Endothelial cell of umbilical vein (primary cell): ENCODE results near the gene OR56B1. TPM values are rescaled to one million over a fixed set of nuclear protein-coding genes. Genes with fewer than 3 reads are reported as not detected.
"Not testable (repeated sequence)": the region's sequence is repeated elsewhere in the genome, so short reads cannot be mapped to it uniquely, and the experiment has no call there.

Experiments used
- BruUV-seq: library from RNA; stranded (reverse); fragments of 400-500 nt; replicated peaks from 2 replicates; lab custom pipeline; 2021; lab: Mats Ljungman, UMichigan
- CTCF ChIA-PET: fragments of 300-600, 350-600 bp; sonication (Branson Sonifier 250); formaldehyde crosslinking; loops from one replicate; lab custom pipeline; 2021; ENCODE audit warnings: antibody characterized with exemption, inconsistent platforms; lab: Charles Lee
- POLR2A ChIA-PET: fragments of 300-600, 350-600 bp; sonication (Branson Sonifier 250); formaldehyde crosslinking; loops from one replicate; lab custom pipeline; 2021; ENCODE audit warnings: antibody characterized with exemption, inconsistent platforms; lab: Charles Lee
- DNase-seq: peaks from one replicate; pipeline ENCODE4 v3.0.0-alpha.2; 2011; ENCODE audit warnings: low read depth, low spot score
- FAIRE-seq: peaks from 2 replicates; lab custom pipeline; 2011; peaks lifted over from hg19 to GRCh38; lab: Jason Lieb, UNC
- H2AFZ ChIP-seq: 2 replicates; pipeline ENCODE4 v1.6.0; 2012; ENCODE audit warnings: low read depth, low read length, control low read depth, inconsistent platforms
- H3K27ac ChIP-seq: 2 replicates; pipeline ENCODE4 v1.5.1; 2011; ENCODE audit warnings: low read depth, mild to moderate bottlenecking, control low read depth, low read length, moderate library complexity; ENCODE audit not compliant: insufficient read depth
- H3K27me3 ChIP-seq, 2 experiments: 2 replicates each; pipeline versions ENCODE4 v1.6.0 to v1.6.1; 2011; ENCODE audit warnings: low read length in 2 of 2, mixed read lengths in 1 of 2; ENCODE audit not compliant: control insufficient read depth in 2 of 2, insufficient read depth in 2 of 2
- H3K36me3 ChIP-seq, 2 experiments: 2 replicates in 1 of 2; 3 replicates in 1 of 2; pipeline ENCODE4 v1.5.1; 2011; ENCODE audit warnings: low read length in 2 of 2, mild to moderate bottlenecking in 1 of 2, moderate library complexity in 1 of 2; ENCODE audit not compliant: control insufficient read depth in 2 of 2, insufficient read depth in 2 of 2; ENCODE audit errors: extremely low read depth in 1 of 2
- H3K4me1 ChIP-seq: 3 replicates; pipeline ENCODE4 v1.5.1; 2011; ENCODE audit warnings: mild to moderate bottlenecking, low read length; ENCODE audit not compliant: control insufficient read depth, insufficient read depth; ENCODE audit errors: extremely low read depth
- H3K4me2 ChIP-seq: 2 replicates; pipeline ENCODE4 v1.6.1; 2011; ENCODE audit warnings: low read length, control low read depth, mixed read lengths; ENCODE audit not compliant: insufficient read depth
- H3K4me3 ChIP-seq, 3 experiments: fragments of 200-600 bp in 1 of 3; sonication (generic), shearing (Covaris generic) in 1 of 3; replicated peaks in 1 of 3; 2 replicates each; pipeline ENCODE4 v1.5.1; 2011 to 2016; ENCODE audit warnings: control low read depth in 3 of 3, low read length in 3 of 3, mild to moderate bottlenecking in 2 of 3, inconsistent platforms in 1 of 3, low read depth in 1 of 3, moderate library complexity in 1 of 3; ENCODE audit not compliant: insufficient read depth in 1 of 3
- H3K79me2 ChIP-seq: 2 replicates; pipeline ENCODE4 v1.6.0; 2012; ENCODE audit warnings: low read length, inconsistent platforms; ENCODE audit not compliant: control insufficient read depth, insufficient read depth
- H3K9ac ChIP-seq: replicated peaks from 2 replicates; pipeline ENCODE3; 2011; ENCODE audit warnings: low read length, control low read depth; ENCODE audit not compliant: insufficient read depth; ENCODE audit errors: extremely low read depth
- H3K9me1 ChIP-seq: replicated peaks from 3 replicates; pipeline ENCODE4 v1.6.0; 2011; ENCODE audit warnings: mild to moderate bottlenecking, low read length; ENCODE audit not compliant: control insufficient read depth, insufficient read depth; ENCODE audit errors: extremely low read depth
- H3K9me3 ChIP-seq: replicated peaks from 2 replicates; pipeline ENCODE4 v1.5.1; 2012; ENCODE audit warnings: low read length, inconsistent platforms; ENCODE audit not compliant: control insufficient read depth, insufficient read depth
- H4K20me1 ChIP-seq: replicated peaks from 2 replicates; pipeline ENCODE3; 2011; ENCODE audit warnings: mild to moderate bottlenecking, low read length; ENCODE audit not compliant: control insufficient read depth, insufficient read depth; ENCODE audit errors: extremely low read depth
- EZH2 ChIP-seq: IDR thresholded peaks from 2 replicates; pipeline ENCODE4 v1.6.1; 2012; ENCODE audit warnings: borderline replicate concordance, low read depth, mild to moderate bottlenecking, moderate library complexity, low read length, inconsistent platforms; ENCODE audit not compliant: severe bottlenecking
- FOS ChIP-seq: IDR thresholded peaks from 2 replicates; pipeline ENCODE4 v1.6.1; 2011; ENCODE audit warnings: mild to moderate bottlenecking, low read length, moderate library complexity, borderline replicate concordance; ENCODE audit not compliant: insufficient read depth
- GATA2 ChIP-seq: IDR thresholded peaks from 2 replicates; pipeline ENCODE4 v1.7.0; 2011; ENCODE audit warnings: low read depth, mild to moderate bottlenecking, moderate library complexity, mixed read lengths, low read length; ENCODE audit not compliant: insufficient read length, insufficient read depth
- MYC ChIP-seq: IDR thresholded peaks from one replicate; pipeline ENCODE4 v1.6.1; 2011; ENCODE audit warnings: mild to moderate bottlenecking, low read depth, low read length
- POLR2A ChIP-seq: IDR thresholded peaks from 2 replicates; pipeline ENCODE4 v1.6.1; 2012; ENCODE audit warnings: low read depth, mild to moderate bottlenecking, control low read depth, low read length
- POLR2AphosphoS5 ChIP-seq: IDR thresholded peaks from 2 replicates; pipeline ENCODE4 v1.6.1; 2012; ENCODE audit warnings: low read depth, mild to moderate bottlenecking, control low read depth, low read length, moderate library complexity; ENCODE audit not compliant: insufficient read depth
- dilution Hi-C: fragments of 300-500 bp; cut with MboI; formaldehyde crosslinking; loops from one replicate; pipeline ENCODE4 v1.15.0; 2019; ENCODE audit warnings: low sequenced_read_pairs; ENCODE audit not compliant: extremely low pct_ligation_motif_present
- intact Hi-C: fragments of 100-400 bp; cut with micrococcal nuclease; formaldehyde crosslinking; loops from one replicate; pipeline ENCODE4 v1.10.0; 2022
- polyA plus RNA-seq, 4 experiments: library from polyadenylated mRNA; depleted of rRNA in 3 of 4; stranded (reverse) in 3 of 4; unstranded in 1 of 4; fragments of >200 nt; gene quantifications; 2 replicates each; pipeline versions ENCODE4 v1.2.1 to v1.2.3, GENCODE V29; 2011 to 2012; ENCODE audit warnings: missing spikeins in 1 of 4
- total RNA-seq: library from RNA; stranded (reverse); gene quantifications from 2 replicates; pipeline ENCODE4 v1.2.3, GENCODE V29; 2021
- TF ChIP-seq, protein P1 (sequence below), 2 donors: IDR thresholded peaks; 1 replicate in 1 of 2; 2 replicates in 1 of 2; pipeline ENCODE4 v1.5.1; 2011; ENCODE audit warnings: low read length in 2 of 2, mild to moderate bottlenecking in 2 of 2, moderate library complexity in 2 of 2, control low read depth in 1 of 2, inconsistent platforms in 1 of 2, low read depth in 1 of 2; ENCODE audit not compliant: insufficient read depth in 1 of 2; ENCODE audit errors: extremely low read depth in 1 of 2

OR56B1 gene
- total and polyA plus RNA-seq, 2 donors (not counting 3 experiments of a cell fraction or from before 2014, with no cell fraction given), result not detected

- Histone ChIP-seq H3K9me1 (no peaks in the 10 kb centered on the region), H3K27me3 (no peaks in the 10 kb centered on the region), H2AFZ (peak overlapping the region; percentile 79), H3K79me2 (peaks cover 15% of the 10 kb centered on the region), H3K4me3 (peak overlapping the region; percentile 34 to 97 (median 95)), H3K9me3 (no peaks in the 10 kb centered on the region), H3K9ac (peak overlapping the region; percentile 98), H3K27ac (peak overlapping the region; percentile 98), H3K36me3 (no peaks in the 10 kb centered on the region), H4K20me1 (no peaks in the 10 kb centered on the region), H3K4me1 (peaks cover 28% of the 10 kb centered on the region), H3K4me2 (peak overlapping the region; percentile 97)
- ChIA-PET POLR2A (no interaction called here), CTCF (interaction anchor here (1.0 to 2.4 kb wide), 5 partner anchors 9 to 215 kb away, joined by 3 to 13 read pairs (median 6); no protein-coding TSS in a partner anchor)
- dilution Hi-C loops (no loop called here), intact Hi-C loops (no loop called here)
- FAIRE-seq, result peak; percentile 56
- BruUV-seq, result no TSS peak
- DNase-seq, result peak; percentile 72
- TF ChIP-seq GATA2, result no peak
- TF ChIP-seq EZH2, result no peak
- no peak for TF ChIP-seq POLR2AphosphoS5
- TF ChIP-seq FOS, result no peak
- TF ChIP-seq, protein P1, sequence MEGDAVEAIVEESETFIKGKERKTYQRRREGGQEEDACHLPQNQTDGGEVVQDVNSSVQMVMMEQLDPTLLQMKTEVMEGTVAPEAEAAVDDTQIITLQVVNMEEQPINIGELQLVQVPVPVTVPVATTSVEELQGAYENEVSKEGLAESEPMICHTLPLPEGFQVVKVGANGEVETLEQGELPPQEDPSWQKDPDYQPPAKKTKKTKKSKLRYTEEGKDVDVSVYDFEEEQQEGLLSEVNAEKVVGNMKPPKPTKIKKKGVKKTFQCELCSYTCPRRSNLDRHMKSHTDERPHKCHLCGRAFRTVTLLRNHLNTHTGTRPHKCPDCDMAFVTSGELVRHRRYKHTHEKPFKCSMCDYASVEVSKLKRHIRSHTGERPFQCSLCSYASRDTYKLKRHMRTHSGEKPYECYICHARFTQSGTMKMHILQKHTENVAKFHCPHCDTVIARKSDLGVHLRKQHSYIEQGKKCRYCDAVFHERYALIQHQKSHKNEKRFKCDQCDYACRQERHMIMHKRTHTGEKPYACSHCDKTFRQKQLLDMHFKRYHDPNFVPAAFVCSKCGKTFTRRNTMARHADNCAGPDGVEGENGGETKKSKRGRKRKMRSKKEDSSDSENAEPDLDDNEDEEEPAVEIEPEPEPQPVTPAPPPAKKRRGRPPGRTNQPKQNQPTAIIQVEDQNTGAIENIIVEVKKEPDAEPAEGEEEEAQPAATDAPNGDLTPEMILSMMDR (IDR thresholded peaks at IDR 0.05; ENCODE audit: extremely low read depth in 1 of 2, insufficient read depth in 1 of 2, low read depth in 1 of 2, low read length in 2 of 2), result no peak
- TF ChIP-seq POLR2A, result no peak
- no peak for TF ChIP-seq MYC
Measured at GRCh38 chr11:5690736-5691135, 45.5 kb upstream of the OR56B1 start.

- BruUV-seq, H3K9me3 ChIP-seq, H3K9me1 ChIP-seq, FAIRE-seq, H3K36me3 ChIP-seq, intact Hi-C loops, H4K20me1 ChIP-seq, H3K27me3 ChIP-seq, POLR2A ChIA-PET, dilution Hi-C loops: not testable (repeated sequence)
- Histone ChIP-seq H3K4me1 (peaks cover 28% of the 10 kb centered on the region), H3K4me3 (peak overlapping the region; percentile 34 to 97 (median 95)), H3K4me2 (peak overlapping the region; percentile 97), H2AFZ (peak overlapping the region; percentile 79), H3K79me2 (peaks cover 15% of the 10 kb centered on the region), H3K27ac (peak overlapping the region; percentile 98), H3K9ac (peak overlapping the region; percentile 98)
- CTCF ChIA-PET, result interaction anchor here (1.0 to 2.4 kb wide), 3 partner anchors 10 to 215 kb away, joined by 3 to 13 read pairs (median 8); no protein-coding TSS in a partner anchor
- DNase-seq, result peak; percentile 8
Measured at GRCh38 chr11:5691238-5691963, 44.8 kb upstream of the OR56B1 start.
